ENCODE measurements around the gene PRAMEF27.
"Not testable (repeated sequence)": the region's sequence is repeated elsewhere in the genome, so short reads cannot be mapped to it uniquely, and the experiment has no call there.

PRAMEF27 gene

DNA sequence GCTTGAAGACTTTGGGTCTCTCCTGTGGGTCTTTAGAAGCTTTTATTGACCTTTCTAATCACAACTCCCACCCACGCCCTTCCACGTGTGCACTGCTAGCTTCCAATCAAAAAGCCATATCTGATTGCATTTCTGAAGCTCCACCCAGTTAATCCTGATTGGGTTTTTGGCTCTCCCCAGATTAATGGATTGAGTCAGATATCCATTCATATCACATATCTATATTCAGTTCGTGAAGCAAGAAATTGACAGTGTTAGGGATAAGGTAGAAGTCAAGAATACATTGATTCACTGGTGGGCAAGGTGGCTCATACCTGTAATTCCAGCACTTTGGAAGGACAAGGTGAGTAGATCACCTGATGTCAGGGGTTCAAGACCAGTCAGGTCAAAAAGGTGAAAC lies at the start of gene PRAMEF27:
PRAMEF27 (minus strand) TSS at position 101 of the 400 bp plus-strand sequence. CDS start 2,916 bp downstream, outside the sequence.
- not testable (repeated sequence) for DNase-seq (ENCODE audit: low spot score); FAIRE-seq

GRCh38 chr1:13070474-13070873 lies 14.1 kb upstream of the PRAMEF27 start, which contains the start of gene PRAMEF25:
Gene PRAMEF25, plus strand, starts transcription at chr1:13070774. Its CDS starts 2,920 bp downstream, at chr1:13073694.
- not testable (repeated sequence) for FAIRE-seq; DNase-seq (ENCODE audit: low spot score)

- not testable (repeated sequence) for DNase-seq (ENCODE audit: low spot score); FAIRE-seq
Measured at GRCh38 chr1:13019846-13020245, 36.5 kb downstream of the PRAMEF27 start.

DNA sequence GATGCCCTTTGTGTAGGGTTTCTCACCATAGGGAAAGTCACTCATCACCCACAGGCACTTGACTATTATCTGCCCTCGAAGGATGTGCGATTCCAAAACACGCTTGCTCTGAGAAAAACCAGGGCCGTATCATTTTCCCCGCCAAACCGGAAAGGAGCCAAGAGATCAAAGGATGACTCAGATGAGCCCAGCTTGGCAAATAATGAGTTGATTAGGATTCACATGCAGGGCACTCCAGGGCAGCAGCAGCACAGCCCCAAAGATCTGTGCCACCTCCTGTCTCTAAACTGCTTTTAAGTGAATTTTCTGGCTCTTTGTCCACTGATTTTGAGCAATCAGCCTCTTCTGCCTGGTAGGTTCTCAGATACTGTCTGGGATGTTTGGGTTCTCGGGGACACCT lies 44.4 kb downstream of the PRAMEF27 start:
- FAIRE-seq; DNase-seq (ENCODE audit: low spot score): not testable (repeated sequence)

- DNase-seq (ENCODE audit: low spot score); FAIRE-seq: not testable (repeated sequence)
Measured at GRCh38 chr1:13009348-13009747, 47.0 kb downstream of the PRAMEF27 start.

DNA sequence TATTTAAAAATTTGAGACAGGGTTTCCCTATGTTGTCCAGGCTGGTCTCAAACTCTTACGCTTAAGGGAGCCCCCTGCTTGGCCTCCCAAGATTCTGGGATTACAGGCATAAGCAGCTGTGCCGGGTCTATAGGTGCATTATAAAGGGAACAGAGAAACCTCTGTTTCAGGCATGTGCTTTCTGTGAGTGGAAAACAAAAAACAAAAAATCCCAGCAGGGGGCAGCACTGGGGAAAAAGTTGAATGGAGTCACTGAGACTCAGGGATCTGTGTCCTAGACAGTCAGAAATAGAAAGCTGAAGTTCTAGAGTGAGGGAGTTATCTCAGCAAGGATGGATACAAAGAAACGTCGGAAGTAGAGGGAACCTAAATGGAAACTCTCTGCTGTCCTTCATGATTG lies 50.6 kb downstream of the PRAMEF27 start:
- DNase-seq (ENCODE audit: low spot score); FAIRE-seq: not testable (repeated sequence)

Measured in urothelium cell line (cell line).